Fibroblast of lung (primary cell): ENCODE data around the gene RCL1. TPM values are rescaled to one million over a fixed set of nuclear protein-coding genes. Genes with fewer than 3 reads are reported as not detected.

Experiments
- DNase-seq, 2 donors: peaks; one replicate each; pipeline versions ENCODE4 v3.0.0 to v3.0.0-alpha.2; 2010; ENCODE audit warnings: low read depth in 2 of 2
- H2AFZ ChIP-seq: 2 replicates; pipeline ENCODE4 v1.5.1; 2012; ENCODE audit warnings: low read length, control low read depth, inconsistent platforms
- H3K27ac ChIP-seq: 2 replicates; pipeline ENCODE4 v1.5.1; 2011; ENCODE audit warnings: low read length, control low read depth; ENCODE audit not compliant: insufficient read depth
- H3K27me3 ChIP-seq: 2 replicates; pipeline ENCODE4 v1.5.1; 2011; ENCODE audit warnings: mild to moderate bottlenecking, low read length; ENCODE audit not compliant: control insufficient read depth, insufficient read depth
- H3K36me3 ChIP-seq: 2 replicates; pipeline ENCODE4 v1.5.1; 2011; ENCODE audit warnings: low read length; ENCODE audit not compliant: control insufficient read depth, insufficient read depth
- H3K4me1 ChIP-seq: 2 replicates; pipeline ENCODE4 v1.5.1; 2011; ENCODE audit warnings: low read length; ENCODE audit not compliant: control insufficient read depth, insufficient read depth; ENCODE audit errors: extremely low read depth
- H3K4me2 ChIP-seq: 2 replicates; pipeline ENCODE4 v1.5.1; 2011; ENCODE audit warnings: low read length, control low read depth; ENCODE audit not compliant: insufficient read depth; ENCODE audit errors: extremely low read depth
- H3K4me3 ChIP-seq, 4 experiments: fragments of 200-600 bp in 1 of 4; sonication (generic) in 1 of 4; replicated peaks in 1 of 4; 2 replicates each; pipeline ENCODE4 v1.5.1; 2011 to 2016; ENCODE audit warnings: low read length in 4 of 4, low read depth in 3 of 4, mild to moderate bottlenecking in 3 of 4, control low read depth in 2 of 4, inconsistent platforms in 1 of 4, mixed read lengths in 1 of 4; ENCODE audit not compliant: insufficient read depth in 1 of 4; ENCODE audit errors: control extremely low read depth in 1 of 4
- H3K79me2 ChIP-seq: 2 replicates; pipeline ENCODE4 v1.5.1; 2012; ENCODE audit warnings: mild to moderate bottlenecking, low read length, inconsistent platforms; ENCODE audit not compliant: control insufficient read depth, insufficient read depth
- H3K9ac ChIP-seq: 2 replicates; pipeline ENCODE4 v1.5.1; 2011; ENCODE audit warnings: mild to moderate bottlenecking, low read length, control low read depth; ENCODE audit not compliant: insufficient read depth
- H3K9me3 ChIP-seq: 2 replicates; pipeline ENCODE4 v1.5.1; 2012; ENCODE audit warnings: low read depth, low read length; ENCODE audit not compliant: control insufficient read depth, insufficient read depth
- H4K20me1 ChIP-seq: 2 replicates; pipeline ENCODE4 v1.5.1; 2011; ENCODE audit warnings: low read length; ENCODE audit not compliant: control insufficient read depth, insufficient read depth; ENCODE audit errors: extremely low read depth
- EZH2 ChIP-seq: IDR thresholded peaks from 2 replicates; pipeline ENCODE4 v1.5.1; 2012; ENCODE audit warnings: low read length, control low read depth, mild to moderate bottlenecking; ENCODE audit errors: missing control alignments
- polyA plus RNA-seq, 2 donors: library from polyadenylated mRNA; depleted of rRNA in 1 of 2; stranded (reverse) in 1 of 2; unstranded in 1 of 2; fragments of >200 nt; gene quantifications; 2 replicates each; pipeline ENCODE4 v1.2.1, GENCODE V29; 2011 to 2012; ENCODE audit warnings: missing spikeins in 1 of 2
- total RNA-seq: library from RNA; depleted of rRNA; stranded (reverse); fragments of >200 nt; gene quantifications from 2 replicates; pipeline ENCODE4 v1.2.1, GENCODE V29; 2014
- TF ChIP-seq, protein P1 (sequence below), 2 donors: IDR thresholded peaks in 1 of 2; conservative IDR thresholded peaks in 1 of 2; 1 replicate in 1 of 2; 2 replicates in 1 of 2; pipeline ENCODE4 v1.5.1; 2011 to 2012; ENCODE audit warnings: low read length in 2 of 2, control low read depth in 1 of 2, inconsistent platforms in 1 of 2, low read depth in 1 of 2, mild to moderate bottlenecking in 1 of 2

Gene RCL1
- total and polyA plus RNA-seq, 2 donors (not counting 1 experiment from before 2014, with no cell fraction given) = 5.0 to 14.5 TPM

DNA sequence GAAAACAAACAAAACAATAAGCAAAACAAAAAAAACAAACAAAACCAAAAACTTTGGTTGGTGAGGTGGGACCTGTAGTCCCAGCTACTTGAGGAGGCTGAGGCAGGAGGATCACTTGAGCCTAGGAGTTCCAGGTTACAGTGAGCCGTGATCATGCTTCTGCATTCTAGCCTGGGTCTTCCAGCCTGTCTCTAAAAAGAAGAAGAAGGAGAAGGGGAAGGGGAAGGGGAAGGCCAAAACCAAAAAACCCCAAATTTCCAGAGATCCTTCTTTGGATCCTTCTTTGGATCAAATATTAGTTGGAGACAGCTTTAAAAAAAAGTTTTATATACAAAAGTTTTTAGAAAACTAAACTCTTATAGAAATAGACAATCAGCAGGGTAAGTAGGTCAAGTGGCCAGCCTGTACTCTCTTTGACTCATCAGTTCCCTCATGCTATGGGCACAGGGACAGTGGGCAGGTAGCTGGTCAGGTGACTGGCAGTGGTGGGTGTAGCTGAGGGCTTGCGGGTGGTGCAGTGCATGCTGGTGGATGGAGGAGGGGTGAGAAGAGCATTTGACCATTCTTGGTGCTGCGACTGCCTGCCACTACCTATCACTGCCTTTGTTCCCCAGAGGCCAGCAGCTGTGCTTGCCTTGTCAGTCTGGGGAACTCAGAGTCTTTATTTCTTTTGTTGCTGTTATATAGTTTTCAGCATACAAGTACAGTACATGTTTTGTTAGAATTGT, 12.6 kb downstream of the RCL1 start:
- H3K4me3 ChIP-seq = no peak overlapping the region
- H3K9me3 ChIP-seq = no peaks in the 10 kb centered on the region
- H3K27me3 ChIP-seq = no peaks in the 10 kb centered on the region
- H3K9ac ChIP-seq = no peak overlapping the region
- H4K20me1 ChIP-seq = no peaks in the 10 kb centered on the region
- H3K36me3 ChIP-seq = no peaks in the 10 kb centered on the region
- H3K79me2 ChIP-seq = peaks cover 7% of the 10 kb centered on the region
- H3K4me2 ChIP-seq = no peak overlapping the region
- no peaks in the 10 kb centered on the region for H3K4me1 ChIP-seq
- no peak for DNase-seq
- TF ChIP-seq EZH2 = no peak
- TF ChIP-seq, protein P1, sequence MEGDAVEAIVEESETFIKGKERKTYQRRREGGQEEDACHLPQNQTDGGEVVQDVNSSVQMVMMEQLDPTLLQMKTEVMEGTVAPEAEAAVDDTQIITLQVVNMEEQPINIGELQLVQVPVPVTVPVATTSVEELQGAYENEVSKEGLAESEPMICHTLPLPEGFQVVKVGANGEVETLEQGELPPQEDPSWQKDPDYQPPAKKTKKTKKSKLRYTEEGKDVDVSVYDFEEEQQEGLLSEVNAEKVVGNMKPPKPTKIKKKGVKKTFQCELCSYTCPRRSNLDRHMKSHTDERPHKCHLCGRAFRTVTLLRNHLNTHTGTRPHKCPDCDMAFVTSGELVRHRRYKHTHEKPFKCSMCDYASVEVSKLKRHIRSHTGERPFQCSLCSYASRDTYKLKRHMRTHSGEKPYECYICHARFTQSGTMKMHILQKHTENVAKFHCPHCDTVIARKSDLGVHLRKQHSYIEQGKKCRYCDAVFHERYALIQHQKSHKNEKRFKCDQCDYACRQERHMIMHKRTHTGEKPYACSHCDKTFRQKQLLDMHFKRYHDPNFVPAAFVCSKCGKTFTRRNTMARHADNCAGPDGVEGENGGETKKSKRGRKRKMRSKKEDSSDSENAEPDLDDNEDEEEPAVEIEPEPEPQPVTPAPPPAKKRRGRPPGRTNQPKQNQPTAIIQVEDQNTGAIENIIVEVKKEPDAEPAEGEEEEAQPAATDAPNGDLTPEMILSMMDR (conservative IDR thresholded peaks at IDR 0.05 in 1 of 2, IDR thresholded peaks at IDR 0.05 in 1 of 2; ENCODE audit: low read depth in 1 of 2, low read length in 2 of 2) = no peak
- H3K27ac ChIP-seq = no peak overlapping the region
- H2AFZ ChIP-seq = no peak overlapping the region

DNA sequence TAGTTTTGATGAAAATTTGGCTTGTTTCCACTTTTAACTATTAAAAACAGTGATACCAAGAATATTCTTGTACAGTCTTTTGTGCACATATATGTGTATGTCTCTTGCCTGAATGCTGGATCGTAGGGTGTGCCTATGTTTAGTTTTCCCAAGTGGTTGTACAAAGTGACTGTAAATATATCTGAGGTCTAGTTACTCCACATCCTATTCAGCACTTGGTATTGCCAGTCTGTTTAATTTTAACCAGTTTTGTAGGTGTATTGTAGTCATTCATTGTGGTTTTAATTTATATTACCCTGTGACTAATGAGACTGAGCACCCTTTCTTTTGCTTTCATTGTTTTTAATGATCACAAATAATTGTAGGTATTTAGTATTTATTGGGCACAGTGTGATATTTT, 17.8 kb downstream of the RCL1 start:
- H3K79me2 ChIP-seq = no peaks in the 10 kb centered on the region
- no peaks in the 10 kb centered on the region for H3K27me3 ChIP-seq
- H3K4me3 ChIP-seq = no peak overlapping the region
- no peaks in the 10 kb centered on the region for H3K36me3 ChIP-seq
- H3K4me1 ChIP-seq = no peaks in the 10 kb centered on the region
- H4K20me1 ChIP-seq = no peaks in the 10 kb centered on the region
- no peak for TF ChIP-seq EZH2
- TF ChIP-seq, protein P1 (conservative IDR thresholded peaks at IDR 0.05 in 1 of 2, IDR thresholded peaks at IDR 0.05 in 1 of 2; ENCODE audit: low read depth in 1 of 2, low read length in 2 of 2) = no peak
- no peak overlapping the region for H3K4me2 ChIP-seq
- no peak overlapping the region for H2AFZ ChIP-seq
- DNase-seq = no peak
- H3K27ac ChIP-seq = no peak overlapping the region
- no peak overlapping the region for H3K9ac ChIP-seq
- H3K9me3 ChIP-seq = no peaks in the 10 kb centered on the region

DNA sequence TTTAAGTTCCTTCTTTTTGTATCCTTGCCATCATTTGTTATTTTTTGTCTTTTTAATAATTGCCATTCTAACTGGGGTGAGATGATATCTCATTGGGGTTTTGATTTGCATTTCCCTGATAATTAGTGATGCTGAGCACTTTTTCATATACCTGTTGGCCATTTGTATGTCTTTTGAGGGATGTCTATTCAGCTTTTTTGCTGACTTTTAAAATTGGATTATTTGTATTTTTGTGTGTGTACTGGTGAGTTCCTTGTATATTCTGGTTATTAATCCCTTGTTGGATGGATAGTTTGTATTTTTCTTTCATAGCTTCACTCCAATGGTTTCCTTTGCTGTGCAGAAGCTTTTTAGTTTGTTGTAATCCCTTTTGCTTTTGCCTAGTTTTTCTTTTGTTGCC, 19.1 kb downstream of the RCL1 start:
- no peaks in the 10 kb centered on the region for H3K4me1 ChIP-seq
- H4K20me1 ChIP-seq = no peaks in the 10 kb centered on the region
- H2AFZ ChIP-seq = no peak overlapping the region
- no peaks in the 10 kb centered on the region for H3K27me3 ChIP-seq
- H3K36me3 ChIP-seq = no peaks in the 10 kb centered on the region
- H3K4me2 ChIP-seq = no peak overlapping the region
- no peak for DNase-seq
- no peak overlapping the region for H3K9ac ChIP-seq
- H3K4me3 ChIP-seq = no peak overlapping the region
- no peaks in the 10 kb centered on the region for H3K79me2 ChIP-seq
- H3K9me3 ChIP-seq = no peaks in the 10 kb centered on the region
- TF ChIP-seq, protein P1 (conservative IDR thresholded peaks at IDR 0.05 in 1 of 2, IDR thresholded peaks at IDR 0.05 in 1 of 2; ENCODE audit: low read depth in 1 of 2, low read length in 2 of 2) = no peak
- no peak for TF ChIP-seq EZH2
- H3K27ac ChIP-seq = no peak overlapping the region
